Activated naive CD4-positive, alpha-beta T cell treated with anti-CD3 and anti-CD28 coated beads for 36 hours (primary cell): Measurements from ENCODE around the gene GRIN2C. TPM values are rescaled to one million over a fixed set of nuclear protein-coding genes. Genes with fewer than 3 reads are reported as not detected.

ENCODE experiments used
- CTCF ChIA-PET: fragments of 350-600 bp; sonication (Branson Sonifier 250); formaldehyde crosslinking; loops from one replicate; lab custom pipeline; 2021; ENCODE audit warnings: antibody characterized with exemption; lab: Charles Lee
- DNase-seq: peaks from one replicate; pipeline ENCODE4 v3.0.0-alpha.2; 2020
- H3K27ac Mint-ChIP-seq: one replicate; pipeline ENCODE4 v1.8.0; 2021; ENCODE audit warnings: mild to moderate bottlenecking, mixed read lengths
- H3K27me3 Mint-ChIP-seq: one replicate; pipeline ENCODE4 v1.8.0; 2021; ENCODE audit warnings: low read depth, mixed read lengths
- H3K36me3 Mint-ChIP-seq: one replicate; pipeline ENCODE4 v1.8.0; 2021; ENCODE audit warnings: low read depth, mixed read lengths
- H3K4me1 Mint-ChIP-seq: one replicate; pipeline ENCODE4 v1.8.0; 2021; ENCODE audit warnings: low read depth, mixed read lengths
- H3K4me3 Mint-ChIP-seq: one replicate; pipeline ENCODE4 v1.8.0; 2021; ENCODE audit warnings: mild to moderate bottlenecking, moderate library complexity, mixed read lengths
- H3K9me3 Mint-ChIP-seq: one replicate; pipeline ENCODE4 v1.8.0; 2021; ENCODE audit warnings: mixed read lengths
- intact Hi-C: fragments of 100-400 bp; cut with micrococcal nuclease; formaldehyde crosslinking; loops from one replicate; pipeline ENCODE4 v1.15.1; 2023
- total RNA-seq, 2 experiments: library from RNA; stranded (reverse); gene quantifications; one replicate each; pipeline ENCODE4 v1.2.3, GENCODE V29; 2021

The GRIN2C gene
- total RNA-seq, 2 experiments from 2014 or later = 0.07 TPM; not detected in 1

GRCh38 chr17:74808714-74809430, 50.8 kb downstream of the GRIN2C start:
- CTCF ChIA-PET = interaction anchor here (1.7 kb wide), 1 partner anchor 17 kb away, joined by 6 read pairs; no protein-coding TSS in a partner anchor
- H3K36me3 Mint-ChIP-seq = no peaks in the 10 kb centered on the region
- no peak overlapping the region for H3K4me3 Mint-ChIP-seq
- no peak overlapping the region for H3K27ac Mint-ChIP-seq
- no peaks in the 10 kb centered on the region for H3K9me3 Mint-ChIP-seq
- no peaks in the 10 kb centered on the region for H3K27me3 Mint-ChIP-seq
- intact Hi-C loops = no loop called here
- H3K4me1 Mint-ChIP-seq = no peaks in the 10 kb centered on the region
- no peak for DNase-seq

- Mint-ChIP-seq H3K27me3 (no peaks in the 10 kb centered on the region), H3K4me1 (no peaks in the 10 kb centered on the region), H3K27ac (no peak overlapping the region), H3K36me3 (no peaks in the 10 kb centered on the region), H3K4me3 (no peak overlapping the region), H3K9me3 (no peaks in the 10 kb centered on the region)
- intact Hi-C loops = no loop called here
- CTCF ChIA-PET = no interaction called here
- no peak for DNase-seq
These were observed 51.8 kb downstream of the GRIN2C start for GRCh38 chr17:74807925-74808324.

- CTCF ChIA-PET = no interaction called here
- no peaks in the 10 kb centered on the region for H3K36me3 Mint-ChIP-seq
- H3K9me3 Mint-ChIP-seq = no peaks in the 10 kb centered on the region
- DNase-seq = no peak
- intact Hi-C loops = no loop called here
- no peaks in the 10 kb centered on the region for H3K27me3 Mint-ChIP-seq
- H3K4me1 Mint-ChIP-seq = no peaks in the 10 kb centered on the region
- H3K27ac Mint-ChIP-seq = no peak overlapping the region
- H3K4me3 Mint-ChIP-seq = no peak overlapping the region
These were observed 52.2 kb downstream of the GRIN2C start for GRCh38 chr17:74807441-74807840.

- H3K9me3 Mint-ChIP-seq = no peaks in the 10 kb centered on the region
These were observed 53.4 kb downstream of the GRIN2C start for GRCh38 chr17:74806334-74806733.

GRCh38 chr17:74805591-74805991, 54.1 kb downstream of the GRIN2C start:
- Mint-ChIP-seq H3K4me3 (no peak overlapping the region), H3K9me3 (no peaks in the 10 kb centered on the region), H3K27ac (no peak overlapping the region), H3K36me3 (peaks cover 3% of the 10 kb centered on the region), H3K4me1 (no peaks in the 10 kb centered on the region), H3K27me3 (no peaks in the 10 kb centered on the region)
- CTCF ChIA-PET = interaction anchor here (0.6 to 1.1 kb wide), 3 partner anchors 15 to 57 kb away, joined by 3 to 6 read pairs (median 3); no protein-coding TSS in a partner anchor
- intact Hi-C loops = no loop called here
- no peak for DNase-seq

More at GRCh38 chr17:74806334-74806733, 53.4 kb downstream of the GRIN2C start:
- Mint-ChIP-seq H3K4me3 (no peak overlapping the region), H3K36me3 (peaks cover 2% of the 10 kb centered on the region), H3K4me1 (no peaks in the 10 kb centered on the region), H3K27ac (no peak overlapping the region), H3K27me3 (no peaks in the 10 kb centered on the region)
- CTCF ChIA-PET = interaction anchor here (1.4 kb wide), 1 partner anchor 15 kb away, joined by 4 read pairs; no protein-coding TSS in a partner anchor
- intact Hi-C loops = no loop called here
- DNase-seq = no peak

- Mint-ChIP-seq H3K4me3 (no peak overlapping the region), H3K36me3 (peaks cover 10% of the 10 kb centered on the region), H3K4me1 (no peaks in the 10 kb centered on the region), H3K27ac (no peak overlapping the region), H3K27me3 (no peaks in the 10 kb centered on the region), H3K9me3 (no peaks in the 10 kb centered on the region)
- CTCF ChIA-PET = interaction anchor here (1.1 kb wide), 1 partner anchor 58 kb away, joined by 3 read pairs; no protein-coding TSS in a partner anchor
- DNase-seq = no peak
- intact Hi-C loops = no loop called here
These were observed 55.0 kb downstream of the GRIN2C start for GRCh38 chr17:74804683-74805082.

- H3K4me1 Mint-ChIP-seq = no peaks in the 10 kb centered on the region
- intact Hi-C loops = no loop called here
- H3K36me3 Mint-ChIP-seq = peaks cover 12% of the 10 kb centered on the region
- H3K27me3 Mint-ChIP-seq = no peaks in the 10 kb centered on the region
- CTCF ChIA-PET = no interaction called here
- no peak overlapping the region for H3K27ac Mint-ChIP-seq
- no peak overlapping the region for H3K4me3 Mint-ChIP-seq
- no peaks in the 10 kb centered on the region for H3K9me3 Mint-ChIP-seq
- DNase-seq = no peak
These were observed 55.7 kb downstream of the GRIN2C start for GRCh38 chr17:74803971-74804370.

- no peaks in the 10 kb centered on the region for H3K9me3 Mint-ChIP-seq
- intact Hi-C loops = no loop called here
- no peaks in the 10 kb centered on the region for H3K4me1 Mint-ChIP-seq
- H3K36me3 Mint-ChIP-seq = peaks cover 15% of the 10 kb centered on the region
- DNase-seq = no peak
- H3K4me3 Mint-ChIP-seq = no peak overlapping the region
- CTCF ChIA-PET = no interaction called here
- H3K27me3 Mint-ChIP-seq = no peaks in the 10 kb centered on the region
- no peak overlapping the region for H3K27ac Mint-ChIP-seq
These were observed 56.2 kb downstream of the GRIN2C start for GRCh38 chr17:74803388-74803930.

GRCh38 chr17:74801896-74802295, 57.8 kb downstream of the GRIN2C start:
- no peaks in the 10 kb centered on the region for H3K9me3 Mint-ChIP-seq
- no peak for DNase-seq
- H3K4me3 Mint-ChIP-seq = no peak overlapping the region
- H3K4me1 Mint-ChIP-seq = no peaks in the 10 kb centered on the region
- intact Hi-C loops = no loop called here
- H3K27me3 Mint-ChIP-seq = no peaks in the 10 kb centered on the region
- CTCF ChIA-PET = interaction anchor here (1.1 kb wide), 1 partner anchor 10 kb away, joined by 10 read pairs; no protein-coding TSS in a partner anchor
- H3K27ac Mint-ChIP-seq = no peak overlapping the region
- peaks cover 17% of the 10 kb centered on the region for H3K36me3 Mint-ChIP-seq

- DNase-seq = no peak
- intact Hi-C loops = no loop called here
- Mint-ChIP-seq H3K27me3 (no peaks in the 10 kb centered on the region), H3K4me3 (no peak overlapping the region), H3K27ac (no peak overlapping the region), H3K4me1 (no peaks in the 10 kb centered on the region), H3K36me3 (peaks cover 21% of the 10 kb centered on the region), H3K9me3 (no peaks in the 10 kb centered on the region)
- CTCF ChIA-PET = no interaction called here
These were observed 59.2 kb downstream of the GRIN2C start for GRCh38 chr17:74800531-74800930.

GRCh38 chr17:74799097-74799496, 60.6 kb downstream of the GRIN2C start:
- Mint-ChIP-seq H3K9me3 (no peaks in the 10 kb centered on the region), H3K4me1 (no peaks in the 10 kb centered on the region), H3K4me3 (no peak overlapping the region), H3K36me3 (peaks cover 28% of the 10 kb centered on the region), H3K27me3 (no peaks in the 10 kb centered on the region), H3K27ac (no peak overlapping the region)
- intact Hi-C loops = no loop called here
- no peak for DNase-seq
- CTCF ChIA-PET = interaction anchor here (0.7 kb wide), 1 partner anchor 68 kb away, joined by 3 read pairs; no protein-coding TSS in a partner anchor

GRCh38 chr17:74798239-74798707, 61.4 kb downstream of the GRIN2C start:
- Mint-ChIP-seq H3K27ac (no peak overlapping the region), H3K27me3 (no peaks in the 10 kb centered on the region), H3K9me3 (no peaks in the 10 kb centered on the region), H3K36me3 (peaks cover 28% of the 10 kb centered on the region), H3K4me1 (no peaks in the 10 kb centered on the region), H3K4me3 (no peak overlapping the region)
- intact Hi-C loops = no loop called here
- CTCF ChIA-PET = no interaction called here
- DNase-seq = no peak

GRCh38 chr17:74797824-74798223, 61.9 kb downstream of the GRIN2C start:
- Mint-ChIP-seq H3K36me3 (peaks cover 33% of the 10 kb centered on the region), H3K27me3 (no peaks in the 10 kb centered on the region)

More at GRCh38 chr17:74797824-74798223, 61.9 kb downstream of the GRIN2C start:
- no peak overlapping the region for H3K27ac Mint-ChIP-seq
- H3K4me3 Mint-ChIP-seq = no peak overlapping the region
- H3K9me3 Mint-ChIP-seq = no peaks in the 10 kb centered on the region
- DNase-seq = no peak
- CTCF ChIA-PET = no interaction called here
- no peaks in the 10 kb centered on the region for H3K4me1 Mint-ChIP-seq
- intact Hi-C loops = no loop called here
